ENCODE data around the gene CD247. TPM values are rescaled to one million over a fixed set of nuclear protein-coding genes. Genes with fewer than 3 reads are reported as not detected.

Gene CD247
- polyA plus RNA-seq, 1 of the 3 experiments (the other 2 are of a cell fraction), result 0.08 TPM

DNA sequence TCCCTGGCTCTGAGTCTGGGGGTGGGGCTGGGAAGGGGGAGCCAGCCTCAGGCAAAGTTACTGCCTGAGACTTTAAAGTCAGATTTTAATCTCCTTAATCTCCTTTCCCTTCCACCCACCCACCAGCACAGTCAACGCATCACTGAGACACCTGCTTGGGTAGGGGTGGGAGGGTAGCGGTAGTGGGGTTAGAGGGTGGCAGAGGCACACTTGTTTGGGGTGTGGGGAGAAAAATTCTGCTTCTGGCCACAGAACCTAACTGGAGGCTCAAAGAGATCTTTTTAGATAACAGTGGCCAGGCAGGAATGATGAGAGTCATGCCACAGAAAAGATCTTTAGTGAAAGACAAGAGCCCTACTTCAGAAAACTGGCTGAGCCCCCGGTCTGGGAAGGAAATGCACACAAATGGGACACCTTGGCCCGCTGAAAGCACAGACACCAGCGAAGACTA, 44.1 kb downstream of the CD247 start:
- H3K27ac ChIP-seq (ENCODE audit: low read depth in 2 of 2, low read length in 1 of 2), result no peak overlapping the region
- H3K36me3 ChIP-seq (replicated peaks in 1 of 2; ENCODE audit: control insufficient read depth in 1 of 2, insufficient read depth in 2 of 2, low read length in 1 of 2), result no peaks in the 10 kb centered on the region
- H3K4me3 ChIP-seq (ENCODE audit: low read depth in 2 of 2, low read length in 1 of 2), result no peak overlapping the region
- H3K9me2 ChIP-seq, result no peaks in the 10 kb centered on the region
- H3K4me1 ChIP-seq (ENCODE audit: control insufficient read depth in 1 of 2, insufficient read depth in 2 of 2, low read depth in 1 of 2, low read length in 1 of 2), result peaks cover 0 to 7% of the 10 kb centered on the region in 2 experiments; a peak in 1 of 4 replicates
- H3K4me2 ChIP-seq, result no peak overlapping the region
- no peaks in the 10 kb centered on the region for H3K9me3 ChIP-seq
- no peak for TF ChIP-seq NRF1 (IDR thresholded peaks at IDR 0.05; ENCODE audit: low read depth, low read length)
- TF ChIP-seq REST (IDR thresholded peaks at IDR 0.05; ENCODE audit: low read depth, low read length), result no peak
- TF ChIP-seq, protein P1, sequence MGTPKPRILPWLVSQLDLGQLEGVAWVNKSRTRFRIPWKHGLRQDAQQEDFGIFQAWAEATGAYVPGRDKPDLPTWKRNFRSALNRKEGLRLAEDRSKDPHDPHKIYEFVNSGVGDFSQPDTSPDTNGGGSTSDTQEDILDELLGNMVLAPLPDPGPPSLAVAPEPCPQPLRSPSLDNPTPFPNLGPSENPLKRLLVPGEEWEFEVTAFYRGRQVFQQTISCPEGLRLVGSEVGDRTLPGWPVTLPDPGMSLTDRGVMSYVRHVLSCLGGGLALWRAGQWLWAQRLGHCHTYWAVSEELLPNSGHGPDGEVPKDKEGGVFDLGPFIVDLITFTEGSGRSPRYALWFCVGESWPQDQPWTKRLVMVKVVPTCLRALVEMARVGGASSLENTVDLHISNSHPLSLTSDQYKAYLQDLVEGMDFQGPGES (IDR thresholded peaks at IDR 0.05; ENCODE audit: low read depth, low read length), result no peak
- TF ChIP-seq, protein P2, sequence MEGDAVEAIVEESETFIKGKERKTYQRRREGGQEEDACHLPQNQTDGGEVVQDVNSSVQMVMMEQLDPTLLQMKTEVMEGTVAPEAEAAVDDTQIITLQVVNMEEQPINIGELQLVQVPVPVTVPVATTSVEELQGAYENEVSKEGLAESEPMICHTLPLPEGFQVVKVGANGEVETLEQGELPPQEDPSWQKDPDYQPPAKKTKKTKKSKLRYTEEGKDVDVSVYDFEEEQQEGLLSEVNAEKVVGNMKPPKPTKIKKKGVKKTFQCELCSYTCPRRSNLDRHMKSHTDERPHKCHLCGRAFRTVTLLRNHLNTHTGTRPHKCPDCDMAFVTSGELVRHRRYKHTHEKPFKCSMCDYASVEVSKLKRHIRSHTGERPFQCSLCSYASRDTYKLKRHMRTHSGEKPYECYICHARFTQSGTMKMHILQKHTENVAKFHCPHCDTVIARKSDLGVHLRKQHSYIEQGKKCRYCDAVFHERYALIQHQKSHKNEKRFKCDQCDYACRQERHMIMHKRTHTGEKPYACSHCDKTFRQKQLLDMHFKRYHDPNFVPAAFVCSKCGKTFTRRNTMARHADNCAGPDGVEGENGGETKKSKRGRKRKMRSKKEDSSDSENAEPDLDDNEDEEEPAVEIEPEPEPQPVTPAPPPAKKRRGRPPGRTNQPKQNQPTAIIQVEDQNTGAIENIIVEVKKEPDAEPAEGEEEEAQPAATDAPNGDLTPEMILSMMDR (IDR thresholded peaks at IDR 0.05), result no peak
- TF ChIP-seq TEAD4 (IDR thresholded peaks at IDR 0.05; ENCODE audit: borderline replicate concordance, insufficient read depth), result no peak
- no peak for TF ChIP-seq FOSL2 (IDR thresholded peaks at IDR 0.05; ENCODE audit: borderline replicate concordance, low read depth)
- TF ChIP-seq SIN3A (IDR thresholded peaks at IDR 0.05; ENCODE audit: borderline replicate concordance, low read depth, low read length), result no peak
- no peak for TF ChIP-seq GATA2 (CRISPR knock-in tag; IDR thresholded peaks at IDR 0.05)
- H2AFZ ChIP-seq (ENCODE audit: low read depth), result no peak overlapping the region
- no peak for DNase-seq
- no peak overlapping the region for H3K9ac ChIP-seq
- 32% methylated on average over 5 of the region's 5 CpGs for WGBS (ENCODE audit: low lambda C conversion rate)
- ChIA-PET CTCF (interaction anchor here (0.8 kb wide), 1 partner anchor 16 kb away, joined by 3 read pairs; no protein-coding TSS in a partner anchor), POLR2A (no interaction called here)
- H3K27me3 ChIP-seq (ENCODE audit: insufficient read depth), result 0 out of 2 replicates have a peak, but pooled peaks cover 6% of the 10 kb centered on the region
- H3F3A ChIP-seq (replicated peaks; ENCODE audit: insufficient read depth), result no peaks in the 10 kb centered on the region
- no peaks in the 10 kb centered on the region for H3K79me2 ChIP-seq (ENCODE audit: insufficient read depth)
- no peaks in the 10 kb centered on the region for H4K20me1 ChIP-seq (ENCODE audit: insufficient read depth)

- POLR2A ChIA-PET, result no interaction called here
- Histone ChIP-seq H3K27ac (ENCODE audit: low read depth in 2 of 2, low read length in 1 of 2) (no peak overlapping the region), H2AFZ (ENCODE audit: low read depth) (no peak overlapping the region), H3K9me3 (no peaks in the 10 kb centered on the region), H3K4me2 (no peak overlapping the region), H3K9me2 (no peaks in the 10 kb centered on the region), H3K36me3 (replicated peaks in 1 of 2; ENCODE audit: control insufficient read depth in 1 of 2, insufficient read depth in 2 of 2, low read length in 1 of 2) (no peaks in the 10 kb centered on the region), H3F3A (replicated peaks; ENCODE audit: insufficient read depth) (no peaks in the 10 kb centered on the region), H3K27me3 (ENCODE audit: insufficient read depth) (0 out of 2 replicates have a peak, but pooled peaks cover 6% of the 10 kb centered on the region), H3K4me1 (ENCODE audit: control insufficient read depth in 1 of 2, insufficient read depth in 2 of 2, low read depth in 1 of 2, low read length in 1 of 2) (peaks cover 0 to 7% of the 10 kb centered on the region in 2 experiments; a peak in 1 of 4 replicates), H3K9ac (no peak overlapping the region), H3K4me3 (ENCODE audit: low read depth in 2 of 2, low read length in 1 of 2) (no peak overlapping the region), H3K79me2 (ENCODE audit: insufficient read depth) (no peaks in the 10 kb centered on the region), H4K20me1 (ENCODE audit: insufficient read depth) (no peaks in the 10 kb centered on the region)
- no peak for DNase-seq
- 33% methylated on average over 5 of the region's 5 CpGs for WGBS (ENCODE audit: low lambda C conversion rate)
- TF ChIP-seq RFX5 (IDR thresholded peaks at IDR 0.05; ENCODE audit: low read length) (no peak), SMC3 (IDR thresholded peaks at IDR 0.05; ENCODE audit: low read depth, low read length) (no peak)
- CTCF ChIA-PET, result interaction anchor here (0.8 kb wide), 1 partner anchor 15 kb away, joined by 3 read pairs; no protein-coding TSS in a partner anchor
Observed at GRCh38 chr1:167473761-167474160, 44.6 kb downstream of the CD247 start.

Data from SK-N-SH (cell line).